Panc1 (cell line): ENCODE results near the gene PSME3IP1. TPM values are rescaled to one million over a fixed set of nuclear protein-coding genes. Genes with fewer than 3 reads are reported as not detected.

Source experiments
- ATAC-seq: fragments of 200-7000 bp; cut with Tn5 transposase; 2 replicates; pipeline ENCODE4 v1.9.1; 2020; ENCODE audit warnings: mild to moderate bottlenecking, moderate library complexity
- BruUV-seq: library from RNA; stranded (reverse); fragments of 400-500 nt; replicated peaks from 2 replicates; lab custom pipeline; 2021; lab: Mats Ljungman, UMichigan
- CTCF ChIA-PET: fragments of 300-600 bp; sonication (Branson Sonifier 250); formaldehyde crosslinking; loops from one replicate; lab custom pipeline; 2022; ENCODE audit warnings: antibody characterized with exemption; lab: Charles Lee
- POLR2A ChIA-PET: fragments of 300-600 bp; sonication (Branson Sonifier 250); formaldehyde crosslinking; loops from one replicate; lab custom pipeline; 2022; ENCODE audit warnings: antibody characterized with exemption; lab: Charles Lee
- DNase-seq: peaks from one replicate; pipeline ENCODE4 v3.0.0-alpha.2; 2010; ENCODE audit warnings: low read depth, low spot score
- H3K27ac ChIP-seq: 2 replicates; pipeline ENCODE4 v1.5.1; 2011; ENCODE audit warnings: mild to moderate bottlenecking, low read length, inconsistent platforms
- H3K27me3 ChIP-seq: fragments of 200-500 bp; sonication (Bioruptor generic); 2 replicates; pipeline ENCODE4 v1.6.0; 2014; ENCODE audit warnings: low read length, inconsistent platforms; ENCODE audit not compliant: control insufficient read depth, insufficient read depth
- H3K36me3 ChIP-seq: fragments of 200-500 bp; sonication (Bioruptor generic); 2 replicates; pipeline ENCODE4 v1.5.1; 2014; ENCODE audit warnings: inconsistent platforms, mild to moderate bottlenecking, low read length, moderate library complexity; ENCODE audit not compliant: control insufficient read depth, insufficient read depth
- H3K4me1 ChIP-seq: 2 replicates; pipeline ENCODE4 v1.5.1; 2011; ENCODE audit warnings: inconsistent platforms, mild to moderate bottlenecking, low read length, moderate library complexity; ENCODE audit not compliant: control insufficient read depth, insufficient read depth
- H3K4me3 ChIP-seq, 2 experiments: 2 replicates each; pipeline ENCODE4 v1.5.1; 2011 to 2012; ENCODE audit warnings: low read depth in 2 of 2, low read length in 2 of 2, mild to moderate bottlenecking in 2 of 2, inconsistent platforms in 1 of 2, moderate library complexity in 1 of 2
- H3K9me3 ChIP-seq: fragments of 200-500 bp; sonication (Bioruptor generic); 2 replicates; pipeline ENCODE4 v1.5.1; 2014; ENCODE audit warnings: low read depth, mild to moderate bottlenecking, inconsistent platforms, low read length, moderate library complexity; ENCODE audit not compliant: control insufficient read depth, insufficient read depth
- POLR2AphosphoS5 ChIP-seq: IDR thresholded peaks from 2 replicates; pipeline ENCODE4 v1.6.1; 2012; ENCODE audit warnings: mild to moderate bottlenecking, low read depth, low read length, moderate library complexity
- SIN3A ChIP-seq: IDR thresholded peaks from 2 replicates; pipeline ENCODE4 v1.6.1; 2012; ENCODE audit warnings: low read depth, mild to moderate bottlenecking, low read length, moderate library complexity, borderline replicate concordance; ENCODE audit not compliant: insufficient read depth
- TCF7L2 ChIP-seq: IDR thresholded peaks from 2 replicates; pipeline ENCODE4 v1.6.1; 2011; ENCODE audit warnings: mild to moderate bottlenecking, low read depth, low read length, inconsistent platforms
- in situ Hi-C: cut with HindIII; loops from 2 replicates; pipeline ENCODE4 v1.10.0; 2016; ENCODE audit warnings: low sequenced_read_pairs, low pct_unique_long_range_greater_than_20kb
- intact Hi-C: fragments of 100-400 bp; cut with micrococcal nuclease; formaldehyde crosslinking; loops from one replicate; pipeline ENCODE4 v1.10.0; 2022; ENCODE audit not compliant: unreplicated experiment
- total RNA-seq: library from RNA; stranded (reverse); gene quantifications from one replicate; pipeline ENCODE4 v1.2.1, GENCODE V29; 2021; ENCODE audit not compliant: unreplicated experiment
- TF ChIP-seq, protein P1 (sequence below), 2 experiments: IDR thresholded peaks; 2 replicates each; pipeline ENCODE4 v1.6.1; 2011 to 2012; ENCODE audit warnings: low read depth in 2 of 2, control low read depth in 1 of 2, low read length in 1 of 2, mild to moderate bottlenecking in 1 of 2, moderate library complexity in 1 of 2; ENCODE audit not compliant: insufficient read depth in 1 of 2
- TF ChIP-seq, protein P2 (sequence below): fragments of 450-650 bp; IDR thresholded peaks from 2 replicates; pipeline ENCODE4 v1.5.1; 2017; ENCODE audit warnings: mild to moderate bottlenecking

PSME3IP1 gene
- total RNA-seq, 1 experiment from 2014 or later, result 67.6 TPM

DNA sequence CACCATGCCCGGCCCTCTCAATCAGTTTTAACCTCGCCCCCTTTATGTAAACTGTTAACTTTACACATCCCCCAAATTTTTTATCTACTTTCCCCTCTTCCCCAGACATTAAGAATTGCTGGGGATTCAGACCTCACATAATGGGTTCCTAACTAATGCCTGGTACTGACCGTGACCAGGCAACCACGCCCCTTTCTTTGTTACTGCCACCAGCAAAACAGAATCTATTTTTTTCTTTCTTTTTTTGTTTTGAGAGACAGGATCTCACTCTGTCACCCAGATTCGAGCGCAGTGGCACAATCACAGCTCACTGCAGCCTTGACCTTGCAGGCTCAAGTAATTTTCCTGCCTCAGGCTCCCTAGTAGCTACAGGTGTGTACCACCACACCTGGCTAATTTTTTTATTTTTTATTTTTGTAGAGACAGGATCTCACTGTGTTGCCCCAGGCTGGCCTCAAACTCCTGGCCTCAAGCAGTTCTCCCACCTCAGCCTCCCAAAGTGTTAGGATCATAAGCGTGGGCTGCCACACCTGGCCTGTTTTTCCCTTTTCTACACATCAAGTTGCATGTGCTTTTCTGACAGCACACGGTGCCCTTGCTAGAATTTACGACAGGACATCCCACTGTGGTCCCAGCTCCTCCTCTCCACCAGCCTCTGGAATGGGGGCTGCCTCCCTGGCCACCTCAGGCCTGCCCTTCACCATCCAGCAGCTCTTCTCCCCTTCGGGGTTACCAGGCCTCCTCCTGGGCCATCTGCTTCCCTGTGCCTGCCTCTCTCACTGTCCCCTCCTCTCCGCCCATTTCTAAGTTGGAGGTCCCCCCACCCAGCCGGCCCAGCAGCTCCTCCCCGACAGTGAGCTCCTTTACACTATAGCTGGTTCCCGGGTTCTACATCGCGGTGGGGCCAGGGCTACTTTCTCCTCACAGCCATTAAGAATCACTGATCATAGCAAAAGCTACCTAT, 82.7 kb downstream of the PSME3IP1 start:
- ATAC-seq (no peak), DNase-seq (no peak)
- ChIA-PET POLR2A (no interaction called here), CTCF (no interaction called here)
- Histone ChIP-seq H3K27me3 (no peaks in the 10 kb centered on the region), H3K4me1 (peaks cover 22% of the 10 kb centered on the region), H3K27ac (no peak overlapping the region), H3K36me3 (no peaks in the 10 kb centered on the region), H3K9me3 (no peaks in the 10 kb centered on the region), H3K4me3 (no peak overlapping the region)
- BruUV-seq, result no TSS peak
- intact Hi-C loops, result no loop called here
- TF ChIP-seq, protein P1, sequence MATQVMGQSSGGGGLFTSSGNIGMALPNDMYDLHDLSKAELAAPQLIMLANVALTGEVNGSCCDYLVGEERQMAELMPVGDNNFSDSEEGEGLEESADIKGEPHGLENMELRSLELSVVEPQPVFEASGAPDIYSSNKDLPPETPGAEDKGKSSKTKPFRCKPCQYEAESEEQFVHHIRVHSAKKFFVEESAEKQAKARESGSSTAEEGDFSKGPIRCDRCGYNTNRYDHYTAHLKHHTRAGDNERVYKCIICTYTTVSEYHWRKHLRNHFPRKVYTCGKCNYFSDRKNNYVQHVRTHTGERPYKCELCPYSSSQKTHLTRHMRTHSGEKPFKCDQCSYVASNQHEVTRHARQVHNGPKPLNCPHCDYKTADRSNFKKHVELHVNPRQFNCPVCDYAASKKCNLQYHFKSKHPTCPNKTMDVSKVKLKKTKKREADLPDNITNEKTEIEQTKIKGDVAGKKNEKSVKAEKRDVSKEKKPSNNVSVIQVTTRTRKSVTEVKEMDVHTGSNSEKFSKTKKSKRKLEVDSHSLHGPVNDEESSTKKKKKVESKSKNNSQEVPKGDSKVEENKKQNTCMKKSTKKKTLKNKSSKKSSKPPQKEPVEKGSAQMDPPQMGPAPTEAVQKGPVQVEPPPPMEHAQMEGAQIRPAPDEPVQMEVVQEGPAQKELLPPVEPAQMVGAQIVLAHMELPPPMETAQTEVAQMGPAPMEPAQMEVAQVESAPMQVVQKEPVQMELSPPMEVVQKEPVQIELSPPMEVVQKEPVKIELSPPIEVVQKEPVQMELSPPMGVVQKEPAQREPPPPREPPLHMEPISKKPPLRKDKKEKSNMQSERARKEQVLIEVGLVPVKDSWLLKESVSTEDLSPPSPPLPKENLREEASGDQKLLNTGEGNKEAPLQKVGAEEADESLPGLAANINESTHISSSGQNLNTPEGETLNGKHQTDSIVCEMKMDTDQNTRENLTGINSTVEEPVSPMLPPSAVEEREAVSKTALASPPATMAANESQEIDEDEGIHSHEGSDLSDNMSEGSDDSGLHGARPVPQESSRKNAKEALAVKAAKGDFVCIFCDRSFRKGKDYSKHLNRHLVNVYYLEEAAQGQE (IDR thresholded peaks at IDR 0.05; ENCODE audit: insufficient read depth in 1 of 2, low read depth in 2 of 2, low read length in 1 of 2), result no peak
- TF ChIP-seq, protein P2, sequence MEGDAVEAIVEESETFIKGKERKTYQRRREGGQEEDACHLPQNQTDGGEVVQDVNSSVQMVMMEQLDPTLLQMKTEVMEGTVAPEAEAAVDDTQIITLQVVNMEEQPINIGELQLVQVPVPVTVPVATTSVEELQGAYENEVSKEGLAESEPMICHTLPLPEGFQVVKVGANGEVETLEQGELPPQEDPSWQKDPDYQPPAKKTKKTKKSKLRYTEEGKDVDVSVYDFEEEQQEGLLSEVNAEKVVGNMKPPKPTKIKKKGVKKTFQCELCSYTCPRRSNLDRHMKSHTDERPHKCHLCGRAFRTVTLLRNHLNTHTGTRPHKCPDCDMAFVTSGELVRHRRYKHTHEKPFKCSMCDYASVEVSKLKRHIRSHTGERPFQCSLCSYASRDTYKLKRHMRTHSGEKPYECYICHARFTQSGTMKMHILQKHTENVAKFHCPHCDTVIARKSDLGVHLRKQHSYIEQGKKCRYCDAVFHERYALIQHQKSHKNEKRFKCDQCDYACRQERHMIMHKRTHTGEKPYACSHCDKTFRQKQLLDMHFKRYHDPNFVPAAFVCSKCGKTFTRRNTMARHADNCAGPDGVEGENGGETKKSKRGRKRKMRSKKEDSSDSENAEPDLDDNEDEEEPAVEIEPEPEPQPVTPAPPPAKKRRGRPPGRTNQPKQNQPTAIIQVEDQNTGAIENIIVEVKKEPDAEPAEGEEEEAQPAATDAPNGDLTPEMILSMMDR, result no peak
- no peak for TF ChIP-seq SIN3A
- TF ChIP-seq POLR2AphosphoS5, result no peak
- no peak for TF ChIP-seq TCF7L2
- in situ Hi-C loops, result no loop called here

Other genes with a start within 250 kb of the PSME3IP1 start
- gene CETP, start 224.1 kb downstream of the PSME3IP1 start, total RNA-seq, result not detected
- gene NLRC5, start 196.5 kb downstream of the PSME3IP1 start, total RNA-seq, result 8.8 TPM
- 43.4 TPM for gene CPNE2, start 93.5 kb downstream of the PSME3IP1 start, total RNA-seq
- gene RSPRY1, start 290 bp upstream of the PSME3IP1 start, total RNA-seq, result 29.4 TPM
- gene ARL2BP, start 59.2 kb upstream of the PSME3IP1 start, total RNA-seq, result 47.7 TPM
- 0.72 TPM for gene PLLP, start 98.6 kb upstream of the PSME3IP1 start, total RNA-seq
- 0.39 TPM for gene CCL22, start 172.7 kb upstream of the PSME3IP1 start, total RNA-seq
- 21.8 TPM for gene CX3CL1, start 186.5 kb upstream of the PSME3IP1 start, total RNA-seq
- not detected for gene CCL17, start 218.7 kb upstream of the PSME3IP1 start, total RNA-seq